Neural crest cell (in vitro differentiated cells): ENCODE data around the gene SEC24D. TPM values are rescaled to one million over a fixed set of nuclear protein-coding genes. Genes with fewer than 3 reads are reported as not detected.

ENCODE experiments used
- DNase-seq: peaks from one replicate; pipeline ENCODE4 v3.0.0; 2021; ENCODE audit warnings: low read depth, mixed read lengths, low spot score
- H3K27ac Mint-ChIP-seq: one replicate; pipeline ENCODE4 v1.8.0; 2021; ENCODE audit warnings: mild to moderate bottlenecking, mixed read lengths; ENCODE audit not compliant: unreplicated experiment
- H3K27me3 Mint-ChIP-seq: 2 replicates; pipeline ENCODE4 v1.8.0; 2021; ENCODE audit warnings: low read depth, mild to moderate bottlenecking, mixed read lengths
- H3K36me3 Mint-ChIP-seq: 2 replicates; pipeline ENCODE4 v1.8.0; 2021; ENCODE audit warnings: low read depth, mild to moderate bottlenecking, mixed read lengths
- H3K4me1 Mint-ChIP-seq: 2 replicates; pipeline ENCODE4 v1.8.0; 2021; ENCODE audit warnings: mixed read lengths
- H3K4me3 Mint-ChIP-seq: one replicate; pipeline ENCODE4 v1.8.0; 2021; ENCODE audit warnings: mild to moderate bottlenecking, mixed read lengths
- H3K9me3 Mint-ChIP-seq: 2 replicates; pipeline ENCODE4 v1.8.0; 2021; ENCODE audit warnings: mixed read lengths
- total RNA-seq: library from RNA; stranded (reverse); gene quantifications from 2 replicates; pipeline ENCODE4 v1.2.1, GENCODE V29; 2021
- TF ChIP-seq, protein P1 (sequence below): fragments of 200-600 bp; sonication (generic); conservative IDR thresholded peaks from 2 replicates; pipeline ENCODE4 v1.5.0; 2021; ENCODE audit warnings: antibody characterized with exemption, mild to moderate bottlenecking

SEC24D gene
- total RNA-seq, 1 donor from 2014 or later, result 22.9 TPM

- Mint-ChIP-seq H3K36me3 (no peaks in the 10 kb centered on the region), H3K4me3 (no peak overlapping the region), H3K9me3 (no peaks in the 10 kb centered on the region), H3K27me3 (no peaks in the 10 kb centered on the region), H3K27ac (no peak overlapping the region), H3K4me1 (peaks cover 11% of the 10 kb centered on the region)
- no peak for DNase-seq
- TF ChIP-seq, protein P1, sequence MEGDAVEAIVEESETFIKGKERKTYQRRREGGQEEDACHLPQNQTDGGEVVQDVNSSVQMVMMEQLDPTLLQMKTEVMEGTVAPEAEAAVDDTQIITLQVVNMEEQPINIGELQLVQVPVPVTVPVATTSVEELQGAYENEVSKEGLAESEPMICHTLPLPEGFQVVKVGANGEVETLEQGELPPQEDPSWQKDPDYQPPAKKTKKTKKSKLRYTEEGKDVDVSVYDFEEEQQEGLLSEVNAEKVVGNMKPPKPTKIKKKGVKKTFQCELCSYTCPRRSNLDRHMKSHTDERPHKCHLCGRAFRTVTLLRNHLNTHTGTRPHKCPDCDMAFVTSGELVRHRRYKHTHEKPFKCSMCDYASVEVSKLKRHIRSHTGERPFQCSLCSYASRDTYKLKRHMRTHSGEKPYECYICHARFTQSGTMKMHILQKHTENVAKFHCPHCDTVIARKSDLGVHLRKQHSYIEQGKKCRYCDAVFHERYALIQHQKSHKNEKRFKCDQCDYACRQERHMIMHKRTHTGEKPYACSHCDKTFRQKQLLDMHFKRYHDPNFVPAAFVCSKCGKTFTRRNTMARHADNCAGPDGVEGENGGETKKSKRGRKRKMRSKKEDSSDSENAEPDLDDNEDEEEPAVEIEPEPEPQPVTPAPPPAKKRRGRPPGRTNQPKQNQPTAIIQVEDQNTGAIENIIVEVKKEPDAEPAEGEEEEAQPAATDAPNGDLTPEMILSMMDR, result no peak
Measured at GRCh38 chr4:118839221-118839927, 3.4 kb upstream of the SEC24D start.

- Mint-ChIP-seq H3K27ac (no peak overlapping the region), H3K9me3 (no peaks in the 10 kb centered on the region), H3K4me1 (peaks cover 11% of the 10 kb centered on the region), H3K4me3 (peak overlapping the region; percentile 97), H3K36me3 (no peaks in the 10 kb centered on the region), H3K27me3 (no peaks in the 10 kb centered on the region)
- TF ChIP-seq, protein P1, result no peak
- DNase-seq, result no peak
Measured at GRCh38 chr4:118837121-118837507, 1.2 kb upstream of the SEC24D start.

DNA sequence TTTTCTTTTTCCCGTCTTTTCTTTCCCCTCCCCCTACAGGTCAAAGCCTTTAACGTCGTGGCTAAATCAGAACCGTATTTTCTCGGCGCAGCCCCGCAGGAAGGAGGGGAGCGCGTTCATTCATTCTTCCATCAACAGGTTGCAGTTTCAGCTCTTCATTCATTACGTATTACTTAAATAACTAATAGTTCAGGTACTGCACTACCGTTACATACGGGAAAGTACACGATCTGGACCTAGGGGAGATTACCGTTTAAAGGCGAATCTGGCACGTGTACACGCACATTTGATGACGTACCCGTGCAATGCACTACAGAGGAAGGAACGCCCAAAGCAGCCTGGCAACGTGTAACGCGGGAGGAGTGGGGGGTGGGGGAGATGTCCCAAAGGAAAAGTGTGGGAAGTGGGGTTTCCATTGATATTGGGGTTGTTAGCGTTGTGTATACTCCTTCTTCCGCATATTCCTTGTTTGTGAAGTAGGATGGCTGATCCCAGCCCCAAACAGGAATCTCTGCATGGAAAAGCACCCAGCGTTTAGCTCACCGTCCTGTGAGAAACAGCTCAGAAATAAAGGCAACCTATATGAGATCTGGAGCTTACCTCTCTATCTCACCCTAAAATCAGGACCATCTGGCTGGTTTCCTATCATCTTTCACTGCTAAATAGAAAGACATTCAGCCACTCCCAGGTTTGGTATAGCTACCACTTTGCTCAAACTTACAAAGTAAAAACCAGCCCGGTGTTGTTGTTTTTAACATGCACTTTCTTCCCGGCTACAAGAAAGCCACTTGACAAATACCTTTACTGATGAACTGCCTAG is 585 bp upstream of the SEC24D start:
- Mint-ChIP-seq H3K9me3 (no peaks in the 10 kb centered on the region), H3K4me3 (peak overlapping the region; percentile 97), H3K36me3 (no peaks in the 10 kb centered on the region), H3K4me1 (peaks cover 11% of the 10 kb centered on the region), H3K27ac (peak overlapping the region; percentile 98), H3K27me3 (no peaks in the 10 kb centered on the region)
- peak; percentile 31 for DNase-seq
- TF ChIP-seq, protein P1, result no peak

- DNase-seq, result peak; percentile 9
- H3K9me3 Mint-ChIP-seq, result no peaks in the 10 kb centered on the region
Measured at GRCh38 chr4:118834960-118835569, 861 bp downstream of the SEC24D start.

DNA sequence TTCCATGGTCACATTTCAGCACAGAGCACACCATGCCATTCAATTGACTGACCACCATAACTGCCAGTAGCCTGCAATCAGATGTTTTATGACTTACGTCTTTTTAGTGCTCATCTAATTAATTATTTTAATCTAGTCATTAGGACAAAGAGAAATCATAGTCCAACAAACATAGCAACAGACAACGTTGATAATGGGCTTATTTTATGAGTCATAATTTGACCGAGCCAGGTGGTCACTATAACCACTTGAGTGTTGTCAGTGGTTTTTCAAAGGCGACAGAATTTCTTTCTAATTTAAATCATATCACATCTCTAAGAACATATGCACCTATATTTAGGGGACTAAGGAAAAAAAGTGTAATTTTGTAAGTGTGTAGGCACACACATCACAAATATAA is 1.9 kb downstream of the SEC24D start:
- H3K9me3 Mint-ChIP-seq, result no peaks in the 10 kb centered on the region
- peaks cover 11% of the 10 kb centered on the region for H3K4me1 Mint-ChIP-seq
- no peak overlapping the region for H3K27ac Mint-ChIP-seq
- no peak for DNase-seq
- H3K27me3 Mint-ChIP-seq, result no peaks in the 10 kb centered on the region
- TF ChIP-seq, protein P1, result no peak
- peaks cover 3% of the 10 kb centered on the region for H3K36me3 Mint-ChIP-seq
- H3K4me3 Mint-ChIP-seq, result peak overlapping the region; percentile 70

More at GRCh38 chr4:118834960-118835569, 861 bp downstream of the SEC24D start:
- Mint-ChIP-seq H3K36me3 (peaks cover 3% of the 10 kb centered on the region), H3K27me3 (no peaks in the 10 kb centered on the region), H3K4me1 (peaks cover 11% of the 10 kb centered on the region), H3K4me3 (peak overlapping the region; percentile 97), H3K27ac (peak overlapping the region; percentile 44)
- TF ChIP-seq, protein P1, result no peak
